HepG2 (cell line): Measurements from ENCODE around the gene ICAM3. TPM values are rescaled to one million over a fixed set of nuclear protein-coding genes. Genes with fewer than 3 reads are reported as not detected.
A peak's percentile ranks its signal among the peaks of the same experiment; 100 is the strongest.

ENCODE experiments used
- KDM1A ChIP-seq: IDR thresholded peaks from 2 replicates; pipeline ENCODE4 v1.6.1; 2016; ENCODE audit warnings: missing compliant biosample characterization
- KLF12 ChIP-seq: sonication (generic); formaldehyde crosslinking; IDR thresholded peaks from 2 replicates; pipeline ENCODE4 v1.4.0; 2020; ENCODE audit warnings: missing genetic modification reagents, borderline replicate concordance
- NCOA2 ChIP-seq: sonication (generic); formaldehyde crosslinking; IDR thresholded peaks from 2 replicates; pipeline ENCODE4 v1.8.0; 2022; ENCODE audit warnings: inconsistent platforms
- SALL1 ChIP-seq: sonication (generic); formaldehyde crosslinking; IDR thresholded peaks from 2 replicates; pipeline ENCODE4 v1.8.0; 2022; ENCODE audit warnings: mild to moderate bottlenecking, missing genetic modification reagents
- SOX6 ChIP-seq, 2 experiments: fragments of 450-650 bp in 1 of 2; sonication (generic) in 1 of 2; formaldehyde crosslinking in 1 of 2; IDR thresholded peaks; 2 replicates each; pipeline versions ENCODE4 v1.4.0 to v1.6.1; 2017 to 2020; ENCODE audit warnings: antibody characterized with exemption in 1 of 2, mild to moderate bottlenecking in 1 of 2, missing genetic modification reagents in 1 of 2
- THAP11 ChIP-seq: IDR thresholded peaks from 2 replicates; pipeline ENCODE4 v1.6.1; 2016; ENCODE audit warnings: missing biosample characterization, missing genetic modification reagents
- TSC22D2 ChIP-seq: sonication (generic); formaldehyde crosslinking; IDR thresholded peaks from 2 replicates; pipeline ENCODE4 v1.5.1; 2020; ENCODE audit warnings: missing genetic modification reagents, mild to moderate bottlenecking, borderline replicate concordance
- polyA plus RNA-seq, 8 experiments: library from polyadenylated mRNA; depleted of rRNA in 3 of 8; stranded (reverse) in 7 of 8; unstranded in 1 of 8; fragments of >200 nt; fragmentation: Illumina TruSeq in 4 of 8; extraction: Trizol in 4 of 8; gene quantifications; 2 replicates each; pipeline versions ENCODE4 v1.2.1 to v1.2.3, GENCODE V29; 2011 to 2016; ENCODE audit warnings: low read depth in 4 of 8, missing spikeins in 1 of 8, mixed read lengths in 1 of 8; ENCODE audit not compliant: insufficient read depth in 1 of 8
- total RNA-seq, 5 experiments: library from RNA; depleted of rRNA; stranded (reverse); fragments of >200 nt; fragmentation: Illumina TruSeq; extraction: Trizol; gene quantifications; 2 replicates each; pipeline ENCODE4 v1.2.3, GENCODE V29; 2016; ENCODE audit warnings: low read depth in 1 of 5
- TF ChIP-seq, protein P1 (sequence below): sonication (generic); formaldehyde crosslinking; IDR thresholded peaks from 2 replicates; pipeline ENCODE4 v1.4.0; 2020; ENCODE audit warnings: missing genetic modification reagents, low read depth, mild to moderate bottlenecking, borderline replicate concordance
- TF ChIP-seq, protein P2 (sequence below), 2 experiments: sonication (generic) in 1 of 2; formaldehyde crosslinking in 1 of 2; IDR thresholded peaks; 2 replicates each; pipeline versions ENCODE4 v1.6.1 to v1.9.0; 2014 to 2022; ENCODE audit warnings: antibody characterized with exemption in 1 of 2, borderline replicate concordance in 1 of 2, inconsistent platforms in 1 of 2, low read depth in 1 of 2, missing genetic modification reagents in 1 of 2
- TF ChIP-seq, protein P3 (sequence below): sonication (generic); formaldehyde crosslinking; IDR thresholded peaks from 2 replicates; pipeline ENCODE4 v1.4.0; 2020; ENCODE audit warnings: mild to moderate bottlenecking, missing genetic modification reagents
- TF ChIP-seq, protein P4 (sequence below): IDR thresholded peaks from 2 replicates; pipeline ENCODE4 v1.6.1; 2016; ENCODE audit warnings: missing biosample characterization, missing genetic modification reagents, low read depth

Gene ICAM3
- total and polyA plus RNA-seq, 2 of the 13 experiments (the other 11 are each of a cell fraction or from before 2014, with no cell fraction given) = 14.1 to 21.0 TPM

DNA sequence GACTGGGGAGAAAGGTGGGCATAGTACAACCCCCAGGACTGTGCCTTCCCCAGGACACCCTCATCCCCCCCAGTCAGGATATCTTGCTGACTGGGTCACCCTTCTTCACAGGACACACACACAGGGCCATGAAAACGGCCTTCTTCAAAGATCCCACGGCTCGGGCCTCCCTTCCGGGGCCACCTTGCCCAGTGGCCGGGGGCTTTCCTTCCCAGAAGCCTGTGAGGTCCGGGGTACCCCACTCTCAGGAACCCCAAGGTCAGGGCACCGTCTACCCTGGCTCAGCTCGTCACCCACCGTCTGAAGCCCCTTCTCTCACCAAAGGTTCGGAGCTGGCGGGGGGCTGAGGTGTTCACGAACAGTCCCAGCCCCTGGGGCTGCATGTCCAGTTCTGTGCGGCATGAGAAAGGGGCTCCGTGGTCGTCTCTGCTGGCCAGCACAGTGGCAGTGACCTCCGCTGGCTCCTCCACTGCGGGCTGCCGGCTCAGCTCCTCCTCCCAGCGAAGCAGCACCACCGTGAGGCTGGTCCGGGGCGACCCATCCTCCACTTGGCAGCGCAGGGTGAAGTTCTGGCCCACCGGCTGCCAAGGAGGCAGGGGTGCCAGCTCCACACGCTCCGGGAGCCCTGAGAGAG, 4.0 kb downstream of the ICAM3 start (continued):
- TF ChIP-seq THAP11 (CRISPR knock-in tag) (peak; percentile 30; the same call in 1 of the 2 replicates), KDM1A (CRISPR knock-in tag) (no peak), NCOA2 (CRISPR knock-in tag) (no peak), SALL1 (CRISPR knock-in tag) (peak; percentile 6; the same call in 1 of the 2 replicates), SOX6 (IDR thresholded peaks at IDR 0.05) (no peak), SOX6 (CRISPR knock-in tag; IDR thresholded peaks at IDR 0.05) (no peak), TSC22D2 (CRISPR knock-in tag) (no peak), KLF12 (CRISPR knock-in tag) (no peak)
- TF ChIP-seq, protein P1, sequence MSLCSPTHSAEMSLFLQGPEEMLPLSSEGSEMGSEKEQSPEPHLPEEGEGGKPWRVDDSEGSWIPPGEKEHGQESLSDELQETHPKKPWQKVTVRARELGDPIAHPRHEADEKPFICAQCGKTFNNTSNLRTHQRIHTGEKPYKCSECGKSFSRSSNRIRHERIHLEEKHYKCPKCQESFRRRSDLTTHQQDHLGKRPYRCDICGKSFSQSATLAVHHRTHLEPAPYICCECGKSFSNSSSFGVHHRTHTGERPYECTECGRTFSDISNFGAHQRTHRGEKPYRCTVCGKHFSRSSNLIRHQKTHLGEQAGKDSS = no peak
- TF ChIP-seq, protein P2, sequence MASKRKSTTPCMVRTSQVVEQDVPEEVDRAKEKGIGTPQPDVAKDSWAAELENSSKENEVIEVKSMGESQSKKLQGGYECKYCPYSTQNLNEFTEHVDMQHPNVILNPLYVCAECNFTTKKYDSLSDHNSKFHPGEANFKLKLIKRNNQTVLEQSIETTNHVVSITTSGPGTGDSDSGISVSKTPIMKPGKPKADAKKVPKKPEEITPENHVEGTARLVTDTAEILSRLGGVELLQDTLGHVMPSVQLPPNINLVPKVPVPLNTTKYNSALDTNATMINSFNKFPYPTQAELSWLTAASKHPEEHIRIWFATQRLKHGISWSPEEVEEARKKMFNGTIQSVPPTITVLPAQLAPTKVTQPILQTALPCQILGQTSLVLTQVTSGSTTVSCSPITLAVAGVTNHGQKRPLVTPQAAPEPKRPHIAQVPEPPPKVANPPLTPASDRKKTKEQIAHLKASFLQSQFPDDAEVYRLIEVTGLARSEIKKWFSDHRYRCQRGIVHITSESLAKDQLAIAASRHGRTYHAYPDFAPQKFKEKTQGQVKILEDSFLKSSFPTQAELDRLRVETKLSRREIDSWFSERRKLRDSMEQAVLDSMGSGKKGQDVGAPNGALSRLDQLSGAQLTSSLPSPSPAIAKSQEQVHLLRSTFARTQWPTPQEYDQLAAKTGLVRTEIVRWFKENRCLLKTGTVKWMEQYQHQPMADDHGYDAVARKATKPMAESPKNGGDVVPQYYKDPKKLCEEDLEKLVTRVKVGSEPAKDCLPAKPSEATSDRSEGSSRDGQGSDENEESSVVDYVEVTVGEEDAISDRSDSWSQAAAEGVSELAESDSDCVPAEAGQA (IDR thresholded peaks at IDR 0.05; ENCODE audit: low read depth) = no peak
- TF ChIP-seq, protein P2 (CRISPR knock-in tag; IDR thresholded peaks at IDR 0.05; ENCODE audit: borderline replicate concordance) = no peak
- TF ChIP-seq, protein P3, sequence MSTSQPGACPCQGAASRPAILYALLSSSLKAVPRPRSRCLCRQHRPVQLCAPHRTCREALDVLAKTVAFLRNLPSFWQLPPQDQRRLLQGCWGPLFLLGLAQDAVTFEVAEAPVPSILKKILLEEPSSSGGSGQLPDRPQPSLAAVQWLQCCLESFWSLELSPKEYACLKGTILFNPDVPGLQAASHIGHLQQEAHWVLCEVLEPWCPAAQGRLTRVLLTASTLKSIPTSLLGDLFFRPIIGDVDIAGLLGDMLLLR (CRISPR knock-in tag) = no peak
- TF ChIP-seq, protein P4, sequence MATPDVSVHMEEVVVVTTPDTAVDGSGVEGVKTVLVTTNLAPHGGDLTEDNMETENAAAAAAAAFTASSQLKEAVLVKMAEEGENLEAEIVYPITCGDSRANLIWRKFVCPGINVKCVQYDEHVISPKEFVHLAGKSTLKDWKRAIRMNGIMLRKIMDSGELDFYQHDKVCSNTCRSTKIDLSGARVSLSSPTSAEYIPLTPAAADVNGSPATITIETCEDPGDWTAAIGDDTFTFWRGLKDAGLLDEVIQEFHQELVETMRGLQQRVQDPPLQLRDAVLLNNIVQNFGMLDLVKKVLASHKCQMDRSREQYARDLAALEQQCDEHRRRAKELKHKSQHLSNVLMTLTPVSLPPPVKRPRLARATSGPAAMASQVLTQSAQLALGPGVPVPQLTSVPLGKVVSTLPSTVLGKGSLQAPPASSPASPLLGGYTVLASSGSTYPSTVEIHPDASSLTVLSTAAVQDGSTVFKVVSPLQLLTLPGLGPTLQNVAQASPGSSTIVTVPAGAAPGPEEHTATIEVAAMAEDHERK = no peak
